ENCODE measurements around the gene RPL12. TPM values are rescaled to one million over a fixed set of nuclear protein-coding genes. Genes with fewer than 3 reads are reported as not detected.

Gene RPL12
- total and polyA plus RNA-seq, 8 donors = 746 to 2,729 (median 1,122) TPM

GRCh38 chr9:127406799-127407491 lies 44.3 kb downstream of the RPL12 start:
- Histone ChIP-seq H3K9me3 (no peaks in the 10 kb centered on the region), H3K36me3 (peaks cover 0 to 8% (median 0%) of the 10 kb centered on the region in 3 donors), H3K27ac (no peak overlapping the region), H3K4me1 (no peaks in the 10 kb centered on the region), H3K27me3 (no peaks in the 10 kb centered on the region), H3K4me3 (no peak overlapping the region)
- intact Hi-C loops (cut with DNase I) = no loop called here
- 86 to 87% methylated on average over 13 of the region's 13 CpGs for WGBS, 2 donors
- no peak for ATAC-seq
- DNase-seq = no peak
- no peak for TF ChIP-seq CTCF (IDR thresholded peaks at IDR 0.05)
- FAIRE-seq = no peak

GRCh38 chr9:127405344-127406125 lies 45.7 kb downstream of the RPL12 start:
- H3K27ac ChIP-seq = no peak overlapping the region
- no peak for FAIRE-seq

GRCh38 chr9:127404631-127405030 lies 46.6 kb downstream of the RPL12 start:
- peak in 1 of 6 donors; percentile 73 for DNase-seq
- Histone ChIP-seq H3K27me3 (no peaks in the 10 kb centered on the region), H3K4me3 (no peak overlapping the region), H3K36me3 (peaks cover 0 to 8% (median 0%) of the 10 kb centered on the region in 3 donors), H3K9me3 (no peaks in the 10 kb centered on the region), H3K27ac (no peak overlapping the region), H3K4me1 (no peaks in the 10 kb centered on the region)
- intact Hi-C loops (cut with DNase I) = no loop called here
- 93 to 94% methylated on average over 23 of the region's 23 CpGs for WGBS, 2 donors
- no peak for ATAC-seq
- no peak for FAIRE-seq
- no peak for TF ChIP-seq CTCF (IDR thresholded peaks at IDR 0.05)

More at GRCh38 chr9:127405344-127406125, 45.7 kb downstream of the RPL12 start:
- WGBS, 2 donors = 93 to 96% methylated on average over 20 of the region's 20 CpGs
- no peak overlapping the region for H3K4me3 ChIP-seq
- no peak for TF ChIP-seq CTCF (IDR thresholded peaks at IDR 0.05)
- DNase-seq (peak in 1 of 6 donors; percentile 50), ATAC-seq (no peak)
- no peaks in the 10 kb centered on the region for H3K4me1 ChIP-seq
- H3K36me3 ChIP-seq = peaks cover 0 to 8% (median 0%) of the 10 kb centered on the region in 3 donors
- H3K27me3 ChIP-seq = no peaks in the 10 kb centered on the region
- no peaks in the 10 kb centered on the region for H3K9me3 ChIP-seq
- intact Hi-C loops (cut with DNase I) = no loop called here

GRCh38 chr9:127403507-127404192 lies 47.6 kb downstream of the RPL12 start:
- no peak for TF ChIP-seq CTCF (IDR thresholded peaks at IDR 0.05)
- Histone ChIP-seq H3K36me3 (peaks cover 0 to 8% (median 0%) of the 10 kb centered on the region in 3 donors), H3K9me3 (no peaks in the 10 kb centered on the region), H3K27ac (no peak overlapping the region), H3K4me1 (no peaks in the 10 kb centered on the region), H3K4me3 (no peak overlapping the region), H3K27me3 (no peaks in the 10 kb centered on the region)
- DNase-seq (peak in 1 of 6 donors; percentile 50), ATAC-seq (no peak), FAIRE-seq (no peak)
- 90 to 92% methylated on average over 21 of the region's 22 CpGs for WGBS, 2 donors
- intact Hi-C loops (cut with DNase I) = no loop called here

All from pancreas (tissue), 10 donors.